ENCODE data around the gene LMX1B.

Gene LMX1B

GRCh38 chr9:126642839-126643238 is 29.1 kb downstream of the LMX1B start (continued):
- TF ChIP-seq ZNF416 (tag by site-specific recombination; IDR thresholded peaks at IDR 0.05) (no peak), ZFP37 (tag by site-specific recombination; IDR thresholded peaks at IDR 0.05) (no peak), ZNF843 (tag by site-specific recombination; IDR thresholded peaks at IDR 0.05) (no peak), ZNF544 (tag by site-specific recombination; IDR thresholded peaks at IDR 0.05) (no peak), ZFP69B (tag by site-specific recombination; IDR thresholded peaks at IDR 0.05) (no peak), ZNF202 (tag by site-specific recombination; IDR thresholded peaks at IDR 0.05; ENCODE audit: borderline replicate concordance) (no peak), ZNF624 (tag by site-specific recombination; IDR thresholded peaks at IDR 0.05) (no peak), ZNF488 (tag by site-specific recombination; IDR thresholded peaks at IDR 0.05) (peak; percentile 57; the same call in 1 of the 2 replicates), ZNF404 (tag by site-specific recombination; IDR thresholded peaks at IDR 0.05) (no peak), ZEB2 (tag by site-specific recombination; IDR thresholded peaks at IDR 0.05) (no peak), ZNF707 (tag by site-specific recombination; IDR thresholded peaks at IDR 0.05) (no peak), ZNF169 (tag by site-specific recombination; IDR thresholded peaks at IDR 0.05) (no peak), ZNF274 (IDR thresholded peaks at IDR 0.05; ENCODE audit: low read length) (no peak), ZNF274 (tag by site-specific recombination; IDR thresholded peaks at IDR 0.05; ENCODE audit: borderline replicate concordance) (no peak), ZNF350 (tag by site-specific recombination; IDR thresholded peaks at IDR 0.05) (no peak), ZNF660 (tag by site-specific recombination; IDR thresholded peaks at IDR 0.05) (no peak), ZBTB7A (tag by site-specific recombination; IDR thresholded peaks at IDR 0.05; ENCODE audit: low read depth) (no peak), ZNF239 (tag by site-specific recombination; IDR thresholded peaks at IDR 0.05) (no peak), ZNF324 (tag by site-specific recombination; IDR thresholded peaks at IDR 0.05) (no peak), KLF1 (tag by site-specific recombination; IDR thresholded peaks at IDR 0.05) (peak; percentile 74), ZNF423 (tag by site-specific recombination; IDR thresholded peaks at IDR 0.05) (no peak), KLF16 (tag by site-specific recombination; IDR thresholded peaks at IDR 0.05) (no peak), ZSCAN5A (tag by site-specific recombination; IDR thresholded peaks at IDR 0.05) (no peak), ZNF248 (tag by site-specific recombination; IDR thresholded peaks at IDR 0.05) (no peak), OSR2 (tag by site-specific recombination; IDR thresholded peaks at IDR 0.05) (peak; percentile 70), ZNF121 (tag by site-specific recombination; IDR thresholded peaks at IDR 0.05) (no peak), ZNF549 (tag by site-specific recombination; IDR thresholded peaks at IDR 0.05) (no peak), PBX3 (CRISPR knock-in tag; IDR thresholded peaks at IDR 0.05) (no peak), MEIS1 (CRISPR knock-in tag; IDR thresholded peaks at IDR 0.05; ENCODE audit: borderline replicate concordance) (no peak), ZNF302 (tag by site-specific recombination; IDR thresholded peaks at IDR 0.05; ENCODE audit: low read depth) (no peak), ZNF24 (tag by site-specific recombination; IDR thresholded peaks at IDR 0.05) (no peak), ZNF621 (tag by site-specific recombination; IDR thresholded peaks at IDR 0.05) (no peak), ZNF777 (tag by site-specific recombination; IDR thresholded peaks at IDR 0.05; ENCODE audit: borderline replicate concordance) (no peak), ZNF571 (tag by site-specific recombination; IDR thresholded peaks at IDR 0.05) (no peak), TCF7L2 (IDR thresholded peaks at IDR 0.05; ENCODE audit: borderline replicate concordance, low read depth, low read length) (no peak), ZNF76 (tag by site-specific recombination; IDR thresholded peaks at IDR 0.05; ENCODE audit: borderline replicate concordance, low read depth) (no peak), ZNF558 (tag by site-specific recombination; IDR thresholded peaks at IDR 0.05) (no peak)
- TF ChIP-seq, protein P1, sequence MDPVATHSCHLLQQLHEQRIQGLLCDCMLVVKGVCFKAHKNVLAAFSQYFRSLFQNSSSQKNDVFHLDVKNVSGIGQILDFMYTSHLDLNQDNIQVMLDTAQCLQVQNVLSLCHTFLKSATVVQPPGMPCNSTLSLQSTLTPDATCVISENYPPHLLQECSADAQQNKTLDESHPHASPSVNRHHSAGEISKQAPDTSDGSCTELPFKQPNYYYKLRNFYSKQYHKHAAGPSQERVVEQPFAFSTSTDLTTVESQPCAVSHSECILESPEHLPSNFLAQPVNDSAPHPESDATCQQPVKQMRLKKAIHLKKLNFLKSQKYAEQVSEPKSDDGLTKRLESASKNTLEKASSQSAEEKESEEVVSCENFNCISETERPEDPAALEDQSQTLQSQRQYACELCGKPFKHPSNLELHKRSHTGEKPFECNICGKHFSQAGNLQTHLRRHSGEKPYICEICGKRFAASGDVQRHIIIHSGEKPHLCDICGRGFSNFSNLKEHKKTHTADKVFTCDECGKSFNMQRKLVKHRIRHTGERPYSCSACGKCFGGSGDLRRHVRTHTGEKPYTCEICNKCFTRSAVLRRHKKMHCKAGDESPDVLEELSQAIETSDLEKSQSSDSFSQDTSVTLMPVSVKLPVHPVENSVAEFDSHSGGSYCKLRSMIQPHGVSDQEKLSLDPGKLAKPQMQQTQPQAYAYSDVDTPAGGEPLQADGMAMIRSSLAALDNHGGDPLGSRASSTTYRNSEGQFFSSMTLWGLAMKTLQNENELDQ (tag by site-specific recombination; IDR thresholded peaks at IDR 0.05; ENCODE audit: low read depth): no peak
- TF ChIP-seq, protein P2, sequence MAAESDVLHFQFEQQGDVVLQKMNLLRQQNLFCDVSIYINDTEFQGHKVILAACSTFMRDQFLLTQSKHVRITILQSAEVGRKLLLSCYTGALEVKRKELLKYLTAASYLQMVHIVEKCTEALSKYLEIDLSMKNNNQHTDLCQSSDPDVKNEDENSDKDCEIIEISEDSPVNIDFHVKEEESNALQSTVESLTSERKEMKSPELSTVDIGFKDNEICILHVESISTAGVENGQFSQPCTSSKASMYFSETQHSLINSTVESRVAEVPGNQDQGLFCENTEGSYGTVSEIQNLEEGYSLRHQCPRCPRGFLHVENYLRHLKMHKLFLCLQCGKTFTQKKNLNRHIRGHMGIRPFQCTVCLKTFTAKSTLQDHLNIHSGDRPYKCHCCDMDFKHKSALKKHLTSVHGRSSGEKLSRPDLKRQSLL (tag by site-specific recombination; IDR thresholded peaks at IDR 0.05): no peak

Measured in HEK293 (cell line).